ENCODE measurements around the gene AHCYL2. TPM values are rescaled to one million over a fixed set of nuclear protein-coding genes. Genes with fewer than 3 reads are reported as not detected.
"Not testable (repeated sequence)": the region's sequence is repeated elsewhere in the genome, so short reads cannot be mapped to it uniquely, and the experiment has no call there.

Gene AHCYL2
- total and polyA plus RNA-seq, 12 donors, result 6.6 to 57.1 (median 21.7) TPM

GRCh38 chr7:129213828-129214227 lies 11.0 kb upstream of the AHCYL2 start:
- H3K36me3 ChIP-seq (replicated peaks in 1 of 2), result no peaks in the 10 kb centered on the region
- no peaks in the 10 kb centered on the region for H3K9me3 ChIP-seq (replicated peaks in 1 of 3)
- no peaks in the 10 kb centered on the region for H3K4me1 ChIP-seq (replicated peaks in 1 of 2)
- WGBS, 4 donors, result 64 to 86% (median 69%) methylated on average over 10 to 15 of the region's 15 CpGs
- H3K27ac ChIP-seq, result no peak overlapping the region
- intact Hi-C loops (cut with DNase I), result loop anchor here in 1 of 2 donors (10.0 kb wide), 1 partner anchor 251 kb away; no protein-coding TSS in a partner anchor
- TF ChIP-seq POLR2A (IDR thresholded peaks at IDR 0.05), result no peak
- TF ChIP-seq, protein P1, sequence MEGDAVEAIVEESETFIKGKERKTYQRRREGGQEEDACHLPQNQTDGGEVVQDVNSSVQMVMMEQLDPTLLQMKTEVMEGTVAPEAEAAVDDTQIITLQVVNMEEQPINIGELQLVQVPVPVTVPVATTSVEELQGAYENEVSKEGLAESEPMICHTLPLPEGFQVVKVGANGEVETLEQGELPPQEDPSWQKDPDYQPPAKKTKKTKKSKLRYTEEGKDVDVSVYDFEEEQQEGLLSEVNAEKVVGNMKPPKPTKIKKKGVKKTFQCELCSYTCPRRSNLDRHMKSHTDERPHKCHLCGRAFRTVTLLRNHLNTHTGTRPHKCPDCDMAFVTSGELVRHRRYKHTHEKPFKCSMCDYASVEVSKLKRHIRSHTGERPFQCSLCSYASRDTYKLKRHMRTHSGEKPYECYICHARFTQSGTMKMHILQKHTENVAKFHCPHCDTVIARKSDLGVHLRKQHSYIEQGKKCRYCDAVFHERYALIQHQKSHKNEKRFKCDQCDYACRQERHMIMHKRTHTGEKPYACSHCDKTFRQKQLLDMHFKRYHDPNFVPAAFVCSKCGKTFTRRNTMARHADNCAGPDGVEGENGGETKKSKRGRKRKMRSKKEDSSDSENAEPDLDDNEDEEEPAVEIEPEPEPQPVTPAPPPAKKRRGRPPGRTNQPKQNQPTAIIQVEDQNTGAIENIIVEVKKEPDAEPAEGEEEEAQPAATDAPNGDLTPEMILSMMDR (IDR thresholded peaks at IDR 0.05), result no peak
- DNase-seq, result no peak
- no peak overlapping the region for H3K4me3 ChIP-seq
- no peaks in the 10 kb centered on the region for H3K27me3 ChIP-seq

DNA sequence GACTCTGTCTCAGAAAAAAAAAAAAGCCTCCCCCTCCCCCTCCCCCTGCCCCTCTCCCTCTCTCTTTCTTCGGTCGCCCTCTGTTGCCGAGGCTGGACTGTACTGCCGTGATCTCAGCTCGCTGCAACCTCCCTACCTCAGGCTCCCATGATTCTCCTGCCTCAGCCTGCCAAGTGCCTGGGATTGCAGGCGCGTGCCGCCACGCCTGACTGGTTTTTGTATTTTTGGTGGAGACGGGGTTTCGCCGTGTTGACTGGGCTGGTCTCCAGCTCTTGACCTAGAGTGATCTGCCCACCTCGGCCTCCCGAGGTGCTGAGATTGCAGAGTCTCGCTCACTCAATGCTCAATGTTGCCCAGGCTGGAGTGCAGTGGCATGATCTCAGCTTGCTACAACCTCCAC lies 9.1 kb upstream of the AHCYL2 start:
- WGBS, 4 donors, result 89 to 96% (median 93%) methylated on average over 12 to 15 of the region's 15 CpGs
- H3K36me3 ChIP-seq (replicated peaks in 1 of 2); H3K4me3 ChIP-seq; DNase-seq; H3K27me3 ChIP-seq; H3K27ac ChIP-seq; H3K9me3 ChIP-seq (replicated peaks in 1 of 3); H3K4me1 ChIP-seq (replicated peaks in 1 of 2): not testable (repeated sequence)
- intact Hi-C loops (cut with DNase I), result loop anchor here in 1 of 2 donors (5.0 to 10.0 kb wide), 2 partner anchors 82 to 249 kb away; no protein-coding TSS in a partner anchor

DNA sequence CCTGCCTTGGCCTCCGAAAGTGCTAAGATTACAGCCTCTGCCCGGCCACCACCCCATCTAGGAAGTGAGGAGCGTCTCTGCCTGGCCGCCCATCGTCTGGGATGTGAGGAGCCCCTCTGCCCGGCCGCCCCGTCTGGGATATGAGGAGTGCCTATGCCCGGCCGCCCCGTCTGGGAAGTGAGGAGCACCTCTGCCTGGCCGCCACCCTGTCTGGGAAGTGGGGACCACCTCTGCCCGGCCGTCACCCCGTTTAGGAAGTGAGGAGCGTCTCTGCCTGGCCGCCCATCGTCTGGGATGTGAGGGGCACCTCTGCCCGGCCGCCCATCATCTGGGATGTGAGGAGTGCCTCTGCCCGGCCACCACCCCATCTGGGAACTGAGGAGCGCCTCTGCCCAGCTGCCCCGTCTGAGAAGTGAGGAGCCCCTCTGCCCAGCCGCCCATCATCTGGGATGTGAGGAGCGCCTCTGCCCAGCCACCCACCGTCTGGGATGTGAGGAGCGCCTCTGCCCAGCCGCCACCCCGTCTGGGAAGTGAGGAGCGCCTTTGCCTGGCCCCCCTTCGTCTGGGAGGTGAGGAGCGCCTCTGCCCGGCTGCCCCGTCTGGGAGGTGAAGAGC lies 8.6 kb upstream of the AHCYL2 start:
- WGBS, 4 donors, result 89 to 97% (median 94%) methylated on average over 6 to 34 of the region's 34 CpGs
- intact Hi-C loops (cut with DNase I), result loop anchor here in 1 of 2 donors (5.0 to 10.0 kb wide), 2 partner anchors 81 to 249 kb away; no protein-coding TSS in a partner anchor

DNA sequence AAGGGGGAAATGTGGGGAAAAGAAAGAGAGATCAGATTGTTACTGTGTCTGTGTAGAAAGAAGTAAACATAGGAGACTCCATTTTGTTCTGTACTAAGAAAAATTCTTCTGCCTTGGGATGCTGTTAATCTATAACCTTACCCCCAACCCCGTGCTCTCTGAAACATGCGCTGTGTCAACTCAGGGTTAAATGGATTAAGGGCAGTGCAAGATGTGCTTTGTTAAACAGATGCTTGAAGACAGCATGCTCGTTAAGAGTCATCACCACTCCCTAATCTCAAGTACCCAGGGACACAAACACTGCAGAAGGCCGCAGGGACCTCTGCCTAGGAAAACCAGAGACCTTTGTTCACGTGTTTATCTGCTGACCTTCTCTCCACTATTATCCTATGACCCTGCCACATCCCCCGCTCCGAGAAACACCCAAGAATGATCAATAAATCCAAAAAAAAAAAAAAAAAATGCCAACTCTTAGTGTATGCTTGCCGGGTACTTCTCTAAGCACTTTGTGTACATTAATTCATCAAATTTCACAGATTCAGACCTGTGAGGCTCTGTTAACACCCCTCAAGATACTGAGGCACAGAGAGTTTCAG lies 7.9 kb upstream of the AHCYL2 start:
- not testable (repeated sequence) for H3K27me3 ChIP-seq; H3K4me3 ChIP-seq; H3K9me3 ChIP-seq (replicated peaks in 1 of 3); H3K27ac ChIP-seq; H3K36me3 ChIP-seq (replicated peaks in 1 of 2); DNase-seq; H3K4me1 ChIP-seq (replicated peaks in 1 of 2)
- 57 to 74% (median 65%) methylated on average over 7 to 8 of the region's 8 CpGs for WGBS, 4 donors
- intact Hi-C loops (cut with DNase I), result loop anchor here in 1 of 2 donors (5.0 to 10.0 kb wide), 2 partner anchors 80 to 248 kb away; no protein-coding TSS in a partner anchor

More for the DNA sequence above, 8.6 kb upstream of the AHCYL2 start:
- H3K9me3 ChIP-seq (replicated peaks in 1 of 3); H3K27ac ChIP-seq; H3K4me3 ChIP-seq; H3K4me1 ChIP-seq (replicated peaks in 1 of 2); H3K36me3 ChIP-seq (replicated peaks in 1 of 2); H3K27me3 ChIP-seq: not testable (repeated sequence)
- peak in 1 of 7 donors; percentile 38 for DNase-seq

DNA sequence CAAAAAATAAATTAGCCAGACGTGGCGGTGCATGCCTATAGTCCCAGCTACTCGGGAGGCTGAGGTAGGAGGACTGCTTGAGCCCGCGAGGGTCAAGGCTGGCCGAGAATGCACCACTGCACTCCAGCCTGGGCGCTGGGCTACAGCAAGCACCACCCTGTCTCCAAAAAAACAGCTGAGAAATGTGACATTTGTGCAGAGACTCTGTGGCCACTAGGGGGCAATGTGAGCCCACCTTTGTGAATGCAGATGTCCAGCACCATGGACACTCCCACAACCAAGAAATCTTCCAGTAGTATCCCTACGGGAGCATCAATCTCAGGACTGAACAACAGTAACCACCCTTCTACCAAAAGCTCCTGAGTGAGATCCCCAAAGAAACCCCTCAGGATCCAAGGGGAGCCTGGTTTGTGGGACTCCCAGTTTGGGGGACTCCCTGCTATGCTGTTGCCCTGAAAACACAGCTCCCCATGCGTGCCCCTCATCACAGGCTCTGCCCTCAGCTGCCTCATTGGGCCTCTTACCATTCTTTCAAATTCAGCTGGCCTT lies 6.2 kb upstream of the AHCYL2 start:
- H3K4me1 ChIP-seq (replicated peaks in 1 of 2), result no peaks in the 10 kb centered on the region
- whole genome bisulfite sequencing, 4 donors, result 11 to 36% (median 13%) methylated on average over 3 to 9 of the region's 9 CpGs
- no peak overlapping the region for H3K27ac ChIP-seq
- DNase-seq, result peak; percentile 83 to 96 (median 90)
- no peaks in the 10 kb centered on the region for H3K9me3 ChIP-seq (replicated peaks in 1 of 3)
- TF ChIP-seq POLR2A (IDR thresholded peaks at IDR 0.05), result no peak
- TF ChIP-seq, protein P1 (IDR thresholded peaks at IDR 0.05), result peak; percentile 90 to 97 (median 94)
- H3K36me3 ChIP-seq (replicated peaks in 1 of 2), result no peaks in the 10 kb centered on the region
- H3K27me3 ChIP-seq, result no peaks in the 10 kb centered on the region
- H3K4me3 ChIP-seq, result no peak overlapping the region
- intact Hi-C loops (cut with DNase I), result loop anchor here (2.0 to 10.0 kb wide), 3 partner anchors 78 to 246 kb away; no protein-coding TSS in a partner anchor

DNA sequence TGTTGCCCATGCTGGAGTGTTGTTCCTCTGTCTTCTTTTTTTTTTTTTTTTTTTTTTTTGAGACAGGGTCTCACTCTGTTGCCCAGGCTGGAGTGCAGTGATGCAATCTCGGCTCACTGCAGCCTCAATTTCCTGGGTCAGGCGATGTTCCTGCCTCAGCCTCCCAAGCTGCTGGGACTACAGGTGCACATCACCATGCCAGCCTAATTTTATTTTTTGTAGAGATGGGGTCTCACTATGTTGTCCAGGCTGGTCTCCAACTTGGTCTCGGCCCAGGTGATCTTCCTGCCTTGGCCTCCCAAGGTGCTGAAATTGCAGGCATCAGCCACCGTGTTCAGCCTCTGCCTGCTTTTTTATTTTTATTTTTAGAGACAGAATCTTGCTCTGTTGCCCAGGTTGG lies 5.7 kb upstream of the AHCYL2 start:
- H3K4me1 ChIP-seq (replicated peaks in 1 of 2); H3K27me3 ChIP-seq; H3K4me3 ChIP-seq; H3K9me3 ChIP-seq (replicated peaks in 1 of 3); H3K27ac ChIP-seq; H3K36me3 ChIP-seq (replicated peaks in 1 of 2): not testable (repeated sequence)
- WGBS, 4 donors, result 74 to 91% (median 89%) methylated on average over 3 to 4 of the region's 4 CpGs
- DNase-seq, result peak in 1 of 7 donors; percentile 45
- intact Hi-C loops (cut with DNase I), result loop anchor here (2.0 to 10.0 kb wide), 3 partner anchors 78 to 246 kb away; no protein-coding TSS in a partner anchor

Measured in adrenal gland (tissue), 12 donors.